ENCODE data around the gene ENGASE. TPM values are rescaled to one million over a fixed set of nuclear protein-coding genes. Genes with fewer than 3 reads are reported as not detected.

Gene ENGASE
- total and polyA plus RNA-seq, 2 donors from 2014 or later, result 14.3 to 49.3 TPM

GRCh38 chr17:79045001-79045729 is 29.5 kb upstream of the ENGASE start:
- Histone ChIP-seq H3K36me3 (ENCODE audit: control insufficient read depth in 2 of 3, insufficient read depth in 3 of 3, low read length in 3 of 3) (no peaks in the 10 kb centered on the region), H3K27me3 (ENCODE audit: control insufficient read depth, insufficient read depth, low read length) (no peaks in the 10 kb centered on the region), H3K27ac (ENCODE audit: low read depth in 2 of 2, low read length in 2 of 2) (no peak overlapping the region), H3K4me3 (ENCODE audit: low read length in 3 of 3) (no peak overlapping the region), H3K9me3 (ENCODE audit: control insufficient read depth in 2 of 3, insufficient read depth in 1 of 3, low read length in 3 of 3) (no peaks in the 10 kb centered on the region), H3K4me1 (ENCODE audit: control insufficient read depth in 2 of 3, insufficient read depth in 2 of 3, low read depth in 1 of 3, low read length in 3 of 3) (peaks cover 0 to 5% (median 0%) of the 10 kb centered on the region in 3 donors), H3K9ac (ENCODE audit: low read length in 3 of 3) (no peak overlapping the region)
- DNase-seq (no peak), FAIRE-seq (no peak)
- intact Hi-C loops (cut with DNase I), result loop anchor here (5.0 kb wide), 1 partner anchor 37 kb away; no protein-coding TSS in a partner anchor
- no peak for TF ChIP-seq CTCF (IDR thresholded peaks at IDR 0.05; ENCODE audit: borderline replicate concordance, extremely low read depth, insufficient read depth)

GRCh38 chr17:79045842-79046196 is 28.8 kb upstream of the ENGASE start:
- Histone ChIP-seq H3K9me3 (ENCODE audit: control insufficient read depth in 2 of 3, insufficient read depth in 1 of 3, low read length in 3 of 3) (no peaks in the 10 kb centered on the region), H3K27ac (ENCODE audit: low read depth in 2 of 2, low read length in 2 of 2) (no peak overlapping the region), H3K36me3 (ENCODE audit: control insufficient read depth in 2 of 3, insufficient read depth in 3 of 3, low read length in 3 of 3) (no peaks in the 10 kb centered on the region), H3K4me3 (ENCODE audit: low read length in 3 of 3) (no peak overlapping the region), H3K9ac (ENCODE audit: low read length in 3 of 3) (no peak overlapping the region), H3K4me1 (ENCODE audit: control insufficient read depth in 2 of 3, insufficient read depth in 2 of 3, low read depth in 1 of 3, low read length in 3 of 3) (peaks cover 0 to 5% (median 0%) of the 10 kb centered on the region in 3 donors), H3K27me3 (ENCODE audit: control insufficient read depth, insufficient read depth, low read length) (no peaks in the 10 kb centered on the region)
- DNase-seq (peak; percentile 77 to 86 (median 83)), FAIRE-seq (no peak)
- TF ChIP-seq CTCF (IDR thresholded peaks at IDR 0.05; ENCODE audit: borderline replicate concordance, extremely low read depth, insufficient read depth), result peak; percentile 89
- intact Hi-C loops (cut with DNase I), result loop anchor here (5.0 kb wide), 1 partner anchor 36 kb away; no protein-coding TSS in a partner anchor

- no peaks in the 10 kb centered on the region for H3K27me3 ChIP-seq (ENCODE audit: control insufficient read depth, insufficient read depth, low read length)
- no peak overlapping the region for H3K4me3 ChIP-seq (ENCODE audit: low read length in 3 of 3)
- FAIRE-seq (no peak), DNase-seq (peak in 2 of 5 donors; percentile 50 to 83)
- H3K9ac ChIP-seq (ENCODE audit: low read length in 3 of 3), result no peak overlapping the region
- no peaks in the 10 kb centered on the region for H3K9me3 ChIP-seq (ENCODE audit: control insufficient read depth in 2 of 3, insufficient read depth in 1 of 3, low read length in 3 of 3)
- H3K27ac ChIP-seq (ENCODE audit: low read depth in 2 of 2, low read length in 2 of 2), result peak overlapping the region in 1 of 2 donors; percentile 2
- H3K36me3 ChIP-seq (ENCODE audit: control insufficient read depth in 2 of 3, insufficient read depth in 3 of 3, low read length in 3 of 3), result no peaks in the 10 kb centered on the region
- peaks cover 0 to 5% (median 0%) of the 10 kb centered on the region in 3 donors for H3K4me1 ChIP-seq (ENCODE audit: control insufficient read depth in 2 of 3, insufficient read depth in 2 of 3, low read depth in 1 of 3, low read length in 3 of 3)
- intact Hi-C loops (cut with DNase I), result loop anchor here (5.0 kb wide), 1 partner anchor 36 kb away; no protein-coding TSS in a partner anchor
- no peak for TF ChIP-seq CTCF (IDR thresholded peaks at IDR 0.05; ENCODE audit: borderline replicate concordance, extremely low read depth, insufficient read depth)
Observed at GRCh38 chr17:79046197-79046915, 28.3 kb upstream of the ENGASE start.

Measured in kidney (tissue), 14 donors.